NCI-H187 treated with DMSO at 0.1 percent for 48 hours (cell line): Measurements from ENCODE around the gene C5orf58.
"Not testable (repeated sequence)": the region's sequence is repeated elsewhere in the genome, so short reads cannot be mapped to it uniquely, and the experiment has no call there.

Experiments
- DNase-seq: peaks from one replicate; lab custom pipeline; 2025; lab: John Stamatoyannopoulos, UW

Gene C5orf58

GRCh38 chr5:170223906-170224305 lies 8.9 kb upstream of the C5orf58 start:
- DNase-seq: no peak

GRCh38 chr5:170225326-170226128 lies 7.3 kb upstream of the C5orf58 start:
- DNase-seq: no peak

- no peak for DNase-seq
Measured at GRCh38 chr5:170226129-170226615, 6.6 kb upstream of the C5orf58 start.

GRCh38 chr5:170226661-170227060 lies 6.1 kb upstream of the C5orf58 start:
- DNase-seq: no peak

GRCh38 chr5:170228762-170229435 lies 3.9 kb upstream of the C5orf58 start:
- no peak for DNase-seq

- DNase-seq: no peak
Measured at GRCh38 chr5:170233358-170233892, 640 bp downstream of the C5orf58 start.

- no peak for DNase-seq
Measured at GRCh38 chr5:170235876-170236864, 3.4 kb downstream of the C5orf58 start.

GRCh38 chr5:170238456-170239196 lies 5.8 kb downstream of the C5orf58 start:
- no peak for DNase-seq

- DNase-seq: not testable (repeated sequence)
Measured at GRCh38 chr5:170245436-170245835, 12.7 kb downstream of the C5orf58 start.

GRCh38 chr5:170246126-170246870 lies 13.5 kb downstream of the C5orf58 start:
- no peak for DNase-seq

GRCh38 chr5:170247363-170247762 lies 14.6 kb downstream of the C5orf58 start:
- DNase-seq: no peak

- DNase-seq: no peak
Measured at GRCh38 chr5:170248172-170248930, 15.6 kb downstream of the C5orf58 start.

- DNase-seq: not testable (repeated sequence)
Measured at GRCh38 chr5:170248931-170249227, 16.1 kb downstream of the C5orf58 start.

GRCh38 chr5:170249355-170249754 lies 16.6 kb downstream of the C5orf58 start:
- DNase-seq: no peak

- DNase-seq: no peak
Measured at GRCh38 chr5:170250810-170251317, 18.1 kb downstream of the C5orf58 start.

GRCh38 chr5:170251462-170251861 lies 18.7 kb downstream of the C5orf58 start:
- no peak for DNase-seq

GRCh38 chr5:170252109-170252508 lies 19.3 kb downstream of the C5orf58 start:
- no peak for DNase-seq

GRCh38 chr5:170252720-170253350 lies 20.1 kb downstream of the C5orf58 start:
- DNase-seq: no peak

GRCh38 chr5:170254056-170254455 lies 21.3 kb downstream of the C5orf58 start:
- no peak for DNase-seq
